AG09319 (cell line): ENCODE data around the gene DUT.

ENCODE experiments used
- DNase-seq: peaks from one replicate; pipeline ENCODE4 v3.0.0-alpha.2; 2010; ENCODE audit warnings: low read depth; ENCODE audit errors: extremely low read depth
- CTCF ChIP-seq: IDR thresholded peaks from 2 replicates; pipeline ENCODE4 v1.5.1; 2011; ENCODE audit warnings: low read depth, mild to moderate bottlenecking, inconsistent platforms, low read length, moderate library complexity

The DUT gene

GRCh38 chr15:48371550-48371949 lies 40.3 kb downstream of the DUT start:
- DNase-seq = no peak
- TF ChIP-seq CTCF = no peak

DNA sequence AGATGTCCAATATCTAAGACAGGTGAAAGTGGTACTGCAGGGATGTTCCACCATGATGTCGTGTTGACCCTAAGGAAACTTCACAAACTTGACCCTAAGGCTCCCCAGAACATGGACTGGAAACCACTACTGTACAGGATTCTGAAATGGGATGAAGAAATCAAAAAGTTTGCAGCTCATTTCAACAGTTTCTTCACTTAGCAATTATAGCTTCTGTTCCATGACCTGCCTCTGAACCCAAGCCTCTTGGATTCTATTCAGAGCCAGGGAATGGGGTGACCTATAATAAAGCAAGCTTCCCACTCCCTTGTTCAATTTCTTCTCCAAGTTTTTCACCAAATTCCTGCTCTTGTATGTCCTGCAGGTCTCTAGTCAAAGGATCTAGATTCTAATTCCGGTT lies 40.7 kb downstream of the DUT start:
- DNase-seq = no peak
- no peak for TF ChIP-seq CTCF

DNA sequence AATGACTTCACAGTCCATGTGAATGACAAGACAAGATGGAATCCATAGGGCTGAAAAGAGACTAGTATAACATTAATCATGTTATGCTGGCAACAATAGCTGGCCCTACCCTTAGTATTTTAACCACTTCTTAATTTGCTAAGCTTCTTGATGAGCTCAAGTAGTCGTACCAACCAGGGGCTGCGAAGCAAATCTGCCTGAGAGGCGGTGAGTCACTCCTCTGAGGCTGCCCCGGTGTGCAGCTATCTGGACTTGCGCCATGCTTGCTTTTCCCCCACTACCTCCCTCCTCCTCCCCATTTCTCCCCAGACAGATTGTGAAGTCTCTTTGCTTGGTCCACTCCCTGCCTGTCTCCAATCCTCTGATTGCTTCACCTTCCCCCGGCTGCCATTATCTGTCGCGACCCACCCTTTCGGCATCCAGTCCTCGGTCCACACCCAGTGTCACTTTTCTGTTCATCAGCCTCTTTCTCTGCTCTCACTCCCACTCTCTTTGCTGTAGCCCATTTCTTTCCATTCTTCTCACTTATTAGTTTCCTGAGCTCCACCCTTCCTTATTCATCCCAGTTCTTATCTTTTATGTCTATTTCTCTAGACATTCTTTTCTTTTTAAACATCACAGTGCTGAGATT lies 42.7 kb downstream of the DUT start:
- TF ChIP-seq CTCF = no peak
- DNase-seq = no peak

DNA sequence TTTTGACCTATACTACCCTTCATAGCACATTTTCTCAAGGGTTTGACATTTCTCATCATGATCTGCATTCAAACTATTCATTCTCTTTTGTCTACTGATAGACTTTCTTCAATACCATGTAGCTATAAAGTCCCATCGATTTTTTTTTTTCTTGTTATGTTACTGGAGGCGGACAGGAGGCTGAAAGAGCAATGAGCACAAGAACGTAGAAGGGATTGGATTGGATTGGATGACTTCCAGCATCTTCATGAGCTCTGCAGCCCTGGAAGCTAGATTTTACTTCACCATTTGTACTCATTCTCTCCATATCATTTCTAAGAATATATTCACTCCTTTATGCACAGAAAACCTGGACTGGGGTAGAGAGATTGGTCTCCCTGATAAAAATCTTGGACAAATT lies 43.2 kb downstream of the DUT start:
- TF ChIP-seq CTCF = no peak
- DNase-seq = no peak

DNA sequence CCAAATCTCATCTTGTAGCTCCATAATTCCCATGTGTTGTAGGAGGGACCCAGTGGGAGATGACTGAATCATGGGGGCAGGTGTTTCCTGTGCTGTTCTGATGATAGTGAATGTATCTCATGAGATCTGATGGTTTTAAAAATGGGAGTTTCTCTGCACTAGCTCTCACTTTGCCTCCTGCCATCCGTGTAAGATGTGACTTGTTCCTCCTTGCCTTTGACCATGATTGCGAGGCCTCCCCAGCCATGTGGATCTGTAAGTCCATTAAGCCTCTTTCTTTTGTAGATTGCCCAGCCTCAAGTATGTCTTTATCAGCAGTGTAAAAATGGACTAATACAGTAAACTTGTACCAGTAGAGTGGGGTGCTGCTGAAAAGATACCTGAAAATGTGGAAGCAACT lies 44.5 kb downstream of the DUT start:
- no peak for DNase-seq
- no peak for TF ChIP-seq CTCF

DNA sequence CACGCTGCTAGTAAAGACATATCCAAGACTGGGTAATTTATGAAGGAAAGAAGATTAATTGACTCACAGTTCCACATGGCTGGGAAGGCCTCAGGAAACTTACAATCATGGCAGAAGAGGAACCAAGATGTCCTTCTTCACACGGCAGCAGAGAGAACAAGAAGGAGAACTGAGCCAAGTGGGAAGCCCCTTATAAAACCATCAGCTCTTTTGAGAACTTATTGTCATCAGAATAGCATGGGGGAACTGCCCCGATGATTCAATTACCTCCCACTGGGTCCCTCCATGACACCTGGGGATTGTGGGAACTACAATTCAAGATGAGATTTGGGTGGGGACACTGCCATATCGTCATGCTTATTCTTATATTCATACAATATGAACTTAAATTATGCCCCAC lies 49.0 kb downstream of the DUT start:
- no peak for DNase-seq
- TF ChIP-seq CTCF = no peak

- DNase-seq = no peak
Measured at GRCh38 chr15:48381861-48382260, 50.6 kb downstream of the DUT start.

More at GRCh38 chr15:48381861-48382260, 50.6 kb downstream of the DUT start:
- no peak for TF ChIP-seq CTCF
